HG02571 (cell line): ENCODE measurements around the gene MYL5.
"Not testable (repeated sequence)": the region's sequence is repeated elsewhere in the genome, so short reads cannot be mapped to it uniquely, and the experiment has no call there.

Source experiments
- ATAC-seq: cut with Tn5 transposase; IDR thresholded peaks from one replicate; pipeline ENCODE4 v1.9.1; 2021; ENCODE audit warnings: mild to moderate bottlenecking, moderate library complexity; ENCODE audit not compliant: unreplicated experiment

The MYL5 gene

DNA sequence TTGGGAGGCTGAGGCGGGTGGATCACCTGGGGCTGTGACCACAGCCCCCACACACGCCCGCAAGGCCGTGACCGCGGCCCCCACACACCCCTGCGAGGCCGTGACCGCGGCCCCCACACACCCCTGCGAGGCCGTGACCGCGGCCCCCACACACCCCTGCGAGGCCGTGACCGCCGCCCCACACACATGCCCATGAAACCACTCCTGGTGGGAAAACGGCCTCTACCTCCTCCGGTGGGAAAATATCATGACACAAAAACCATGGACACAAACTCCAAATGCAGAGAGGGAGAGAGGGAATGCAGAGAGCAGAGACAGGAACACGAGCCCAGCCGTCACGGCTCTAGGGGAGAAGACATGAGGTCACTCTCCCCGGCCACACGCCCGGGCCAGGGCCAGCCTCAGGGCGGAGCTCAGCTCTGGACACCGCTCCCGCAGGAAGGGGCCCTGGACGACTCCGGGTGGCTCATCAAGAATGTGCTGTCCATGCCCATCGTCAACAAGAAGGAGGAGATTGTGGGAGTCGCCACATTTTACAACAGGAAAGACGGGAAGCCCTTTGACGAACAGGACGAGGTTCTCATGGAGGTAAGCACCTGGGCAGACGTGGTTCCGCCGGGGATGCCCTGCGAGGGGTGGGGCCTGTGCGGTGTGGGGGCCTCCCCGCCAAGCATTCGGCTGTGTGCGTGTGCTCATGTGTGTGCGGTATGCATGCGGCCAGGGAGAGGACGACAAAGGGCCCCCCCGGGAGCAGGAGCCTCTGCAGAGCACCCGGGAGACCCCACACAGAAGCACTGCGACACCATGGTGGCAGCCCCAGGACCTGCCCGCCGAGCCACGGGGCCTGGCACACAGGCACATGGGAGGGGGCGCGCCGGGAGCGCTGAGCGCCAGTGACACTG is 17.7 kb upstream of the MYL5 start:
- no peak for ATAC-seq

DNA sequence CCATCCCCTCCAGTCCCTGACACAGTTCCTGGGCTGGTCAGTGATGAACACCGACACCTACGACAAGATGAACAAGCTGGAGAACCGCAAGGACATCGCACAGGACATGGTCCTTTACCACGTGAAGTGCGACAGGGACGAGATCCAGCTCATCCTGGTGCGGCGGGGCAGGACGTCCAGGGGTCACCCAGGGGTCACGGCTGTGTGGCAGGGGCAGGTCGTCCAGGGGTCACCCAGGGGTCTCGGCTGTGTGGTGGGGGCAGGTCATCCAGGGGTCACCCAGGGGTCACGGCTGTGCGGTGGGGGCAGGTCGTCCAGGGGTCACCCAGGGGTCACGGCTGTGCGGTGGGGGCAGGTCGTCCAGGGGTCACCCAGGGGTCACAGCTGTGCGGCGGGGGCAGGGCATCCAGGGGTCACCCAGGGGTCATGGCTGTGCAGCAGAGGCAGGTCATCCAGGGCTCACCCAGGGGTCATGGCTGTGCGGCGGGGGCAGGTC is 17.0 kb upstream of the MYL5 start:
- ATAC-seq, result no peak

DNA sequence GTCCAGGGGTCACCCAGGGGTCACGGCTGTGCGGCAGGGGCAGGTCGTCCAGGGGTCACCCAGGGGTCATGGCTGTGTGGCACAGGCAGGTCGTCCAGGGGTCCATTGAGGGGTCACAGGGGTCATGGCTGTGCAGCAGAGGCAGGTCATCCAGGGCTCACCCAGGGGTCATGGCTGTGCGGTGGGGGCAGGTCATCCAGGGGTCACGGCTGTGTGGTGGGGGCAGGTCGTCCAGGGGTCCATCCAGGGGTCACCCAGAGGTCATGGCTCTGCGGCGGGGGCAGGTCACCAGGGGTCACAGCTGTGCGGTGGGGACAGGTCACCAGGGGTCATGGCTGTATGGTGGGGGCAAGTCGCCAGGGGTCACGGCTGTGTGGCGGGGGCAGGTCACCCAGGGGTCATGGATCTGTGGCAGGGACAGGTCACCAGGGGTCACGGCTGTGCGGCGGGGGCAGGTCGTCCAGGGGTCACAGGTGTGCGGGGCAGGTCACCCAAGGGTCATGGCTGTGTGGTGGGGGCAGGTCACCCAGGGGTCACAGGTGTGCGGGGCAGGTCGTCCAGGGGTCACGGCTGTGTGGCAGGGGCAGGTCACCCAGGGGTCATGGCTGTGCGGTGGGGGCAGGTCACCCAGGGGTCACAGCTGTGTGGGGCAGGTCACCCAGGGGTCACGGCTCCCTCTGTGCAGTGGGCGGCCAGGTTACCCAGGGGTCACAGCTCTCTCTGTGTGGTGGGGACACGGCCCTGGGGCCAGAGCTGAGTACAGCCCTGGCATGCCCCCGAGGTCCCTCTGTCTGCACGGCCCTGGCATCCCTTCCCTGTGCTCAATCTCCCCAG is 16.3 kb upstream of the MYL5 start:
- no peak for ATAC-seq

DNA sequence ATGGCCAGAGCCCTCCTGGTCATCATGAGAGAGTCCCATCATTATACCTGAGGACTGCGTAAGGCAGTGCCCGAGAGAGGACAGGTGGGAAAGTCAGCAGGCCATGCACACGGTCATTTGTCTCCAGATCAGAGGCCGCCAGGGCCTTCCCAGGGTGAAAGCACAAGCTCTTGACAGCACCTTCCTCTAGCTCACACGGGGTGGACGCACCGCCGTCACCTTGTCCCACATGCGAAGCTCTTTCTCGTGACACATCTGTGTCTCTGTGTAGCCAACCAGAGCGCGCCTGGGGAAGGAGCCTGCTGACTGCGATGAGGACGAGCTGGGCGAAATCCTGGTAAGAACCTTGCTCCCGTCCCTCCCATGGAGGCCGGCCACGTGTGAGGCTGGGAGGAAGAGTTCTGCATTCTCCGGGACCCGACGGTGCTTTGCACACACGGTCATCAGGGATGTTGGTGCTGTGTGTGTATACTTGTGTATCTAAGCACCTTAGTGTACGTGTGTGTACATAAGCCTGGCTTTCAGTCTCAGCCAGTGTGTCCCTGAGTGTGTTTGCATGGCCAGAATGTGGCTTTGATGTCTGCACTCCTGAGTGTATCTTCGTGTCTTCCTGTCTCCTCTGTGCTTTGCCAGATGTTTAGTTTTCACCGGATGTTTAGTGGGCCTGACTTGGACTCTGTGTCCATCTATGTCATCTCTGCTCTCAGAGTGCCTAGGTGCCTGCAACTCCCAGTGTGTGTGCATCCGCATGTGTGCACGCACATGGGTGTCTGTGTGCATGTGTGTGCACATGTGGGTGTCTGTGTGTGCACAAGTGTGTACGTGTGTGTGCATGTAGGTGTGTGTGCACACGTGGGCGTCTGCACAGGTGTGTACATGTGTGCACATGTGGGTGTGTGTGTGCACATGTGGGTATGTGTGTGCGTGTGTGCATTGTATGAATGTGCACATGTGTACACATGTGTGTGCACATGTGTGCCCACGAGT is 15.4 kb upstream of the MYL5 start:
- no peak for ATAC-seq

DNA sequence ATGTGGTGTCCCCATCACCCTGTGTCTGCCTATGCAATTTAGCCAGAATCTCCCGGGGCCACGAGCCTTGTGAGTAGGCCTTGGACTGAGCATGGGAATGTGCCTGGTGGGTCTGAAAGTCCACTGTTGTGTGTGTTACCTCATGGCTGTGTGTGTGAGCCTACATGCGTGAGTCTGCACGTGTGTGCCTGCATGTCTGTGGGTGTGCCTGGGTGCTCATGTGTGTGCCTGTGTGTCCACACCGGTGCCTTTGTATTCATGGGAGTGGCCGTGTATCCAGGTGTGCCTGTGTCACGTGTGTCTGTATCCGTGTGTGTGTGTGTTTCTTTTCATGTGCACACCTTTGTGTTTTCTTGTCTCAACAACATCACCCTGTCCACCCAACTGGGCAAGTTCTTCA is 14.5 kb upstream of the MYL5 start:
- ATAC-seq, result no peak

DNA sequence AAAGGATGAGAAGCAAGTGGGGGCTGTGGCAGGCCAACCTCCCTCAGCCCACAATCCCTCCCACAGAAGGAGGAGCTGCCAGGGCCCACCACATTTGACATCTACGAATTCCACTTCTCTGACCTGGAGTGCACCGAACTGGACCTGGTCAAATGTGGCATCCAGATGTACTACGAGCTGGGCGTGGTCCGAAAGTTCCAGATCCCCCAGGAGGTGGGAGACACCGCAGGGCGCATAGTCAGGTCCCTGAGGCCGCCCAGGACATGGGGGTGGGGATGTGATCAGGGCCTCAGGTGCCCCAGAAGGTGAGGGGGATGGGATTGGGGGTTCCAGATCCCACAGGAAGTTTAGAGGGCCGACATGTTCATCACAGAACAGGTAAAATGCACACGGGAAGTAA is 13.9 kb upstream of the MYL5 start:
- ATAC-seq, result no peak

DNA sequence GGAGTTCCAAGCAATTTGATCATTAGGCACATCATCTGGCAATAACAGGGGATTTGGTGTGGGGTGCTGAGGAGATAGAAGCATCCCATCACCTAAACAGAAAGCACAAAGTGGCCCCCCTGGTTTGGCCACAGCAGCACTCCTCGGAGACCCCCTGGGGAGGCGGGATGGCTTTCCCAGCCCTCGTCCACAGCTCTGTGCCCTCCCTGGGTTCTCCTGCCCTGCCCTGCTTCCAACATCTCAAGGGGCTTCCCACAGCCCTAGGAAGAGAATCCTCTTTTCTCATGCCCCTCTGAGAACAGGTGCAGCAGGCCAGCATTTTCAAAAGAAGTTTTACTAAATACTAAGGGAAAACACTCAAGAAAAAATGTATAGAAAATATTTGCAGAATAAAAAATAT is 13.1 kb upstream of the MYL5 start:
- no peak for ATAC-seq

DNA sequence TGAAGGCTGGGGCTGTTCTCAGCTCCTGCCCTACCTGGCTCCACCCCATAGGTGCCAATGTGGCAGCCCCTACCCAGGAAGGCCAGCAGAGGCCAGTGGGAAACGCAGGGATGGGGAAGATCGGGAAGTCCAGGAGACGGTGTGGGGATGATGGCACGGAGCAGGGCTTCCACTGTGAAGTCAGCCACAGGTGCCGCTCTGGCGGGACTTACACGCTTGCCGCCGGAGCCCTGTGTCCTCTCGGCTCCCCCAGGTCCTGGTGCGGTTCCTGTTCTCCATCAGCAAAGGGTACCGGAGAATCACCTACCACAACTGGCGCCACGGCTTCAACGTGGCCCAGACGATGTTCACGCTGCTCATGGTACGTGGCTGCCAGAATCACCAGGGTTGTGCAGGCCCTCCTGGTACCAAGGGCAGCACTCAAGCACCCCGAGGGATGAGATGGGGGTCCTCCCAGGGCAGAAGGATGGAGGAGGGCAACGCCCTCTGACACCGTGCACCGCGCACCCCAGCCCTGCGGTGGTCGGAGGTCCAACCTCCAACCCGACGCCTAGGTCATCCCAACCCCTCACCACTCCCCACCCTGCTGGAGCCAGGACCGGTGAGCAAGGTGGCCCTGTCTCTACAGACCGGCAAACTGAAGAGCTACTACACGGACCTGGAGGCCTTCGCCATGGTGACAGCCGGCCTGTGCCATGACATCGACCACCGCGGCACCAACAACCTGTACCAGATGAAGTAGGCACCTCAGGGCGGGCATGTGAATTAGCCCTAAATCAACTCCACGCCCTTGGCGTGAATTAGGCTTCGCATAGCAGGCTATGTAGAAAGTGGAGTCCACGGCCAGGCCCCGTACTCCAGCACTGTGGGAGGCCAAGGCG is 12.2 kb upstream of the MYL5 start:
- no peak for ATAC-seq

DNA sequence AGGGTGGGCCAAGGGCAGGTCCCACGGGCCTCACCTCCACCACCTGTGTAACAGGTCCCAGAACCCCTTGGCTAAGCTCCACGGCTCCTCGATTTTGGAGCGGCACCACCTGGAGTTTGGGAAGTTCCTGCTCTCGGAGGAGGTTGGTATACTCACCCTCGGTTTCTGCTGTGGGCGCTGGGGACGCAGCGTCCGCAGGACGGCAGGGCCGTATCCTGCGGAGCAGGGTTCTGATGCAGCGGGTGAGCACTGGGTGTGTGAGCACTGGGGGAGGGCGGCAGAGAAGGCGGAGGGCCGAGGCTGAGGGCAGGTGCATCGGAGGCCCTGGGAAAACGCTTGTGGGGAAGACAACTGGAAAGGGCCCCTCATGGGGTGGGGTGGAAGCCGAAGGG is 11.3 kb upstream of the MYL5 start:
- ATAC-seq, result no peak

DNA sequence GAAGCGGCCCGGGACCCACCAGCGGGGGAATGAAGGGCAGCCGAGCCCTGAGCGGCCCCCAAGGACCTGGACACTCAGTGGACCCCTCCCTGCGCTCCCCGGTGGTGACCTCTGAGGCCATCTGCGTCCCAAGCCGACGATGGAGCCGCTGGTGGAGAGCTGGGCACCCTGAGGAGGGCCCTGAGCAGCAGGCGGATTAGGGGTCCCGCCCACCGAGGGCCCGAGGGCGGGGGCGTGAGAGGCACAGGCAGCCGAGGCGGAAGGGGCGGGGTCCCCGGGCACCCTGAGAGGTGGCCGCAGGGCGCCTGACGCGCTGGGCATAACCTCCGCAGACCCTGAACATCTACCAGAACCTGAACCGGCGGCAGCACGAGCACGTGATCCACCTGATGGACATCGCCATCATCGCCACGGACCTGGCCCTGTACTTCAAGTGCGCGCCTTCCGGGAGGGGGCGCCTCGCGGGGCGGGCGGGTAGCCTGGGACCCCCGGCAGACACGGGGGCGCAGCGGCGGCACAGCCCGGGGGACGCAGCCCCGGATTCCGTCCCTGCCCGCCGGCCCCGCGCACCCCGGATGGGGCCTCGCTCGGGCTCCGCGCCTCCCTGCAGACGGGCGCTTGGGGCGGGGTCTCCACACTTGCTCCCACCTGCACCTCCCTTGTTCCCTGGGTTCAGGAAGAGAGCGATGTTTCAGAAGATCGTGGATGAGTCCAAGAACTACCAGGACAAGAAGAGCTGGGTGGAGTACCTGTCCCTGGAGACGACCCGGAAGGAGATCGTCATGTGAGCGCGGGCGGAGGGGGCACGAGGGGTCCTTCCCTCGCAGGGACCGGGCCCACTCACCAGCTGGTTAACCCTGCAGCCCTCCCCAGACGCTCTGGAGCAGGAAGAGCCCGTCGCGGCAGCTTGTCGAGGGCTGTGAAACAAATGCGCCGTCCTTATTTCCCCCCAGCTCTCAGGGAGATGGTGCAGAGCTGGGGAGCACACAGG is 10.6 kb upstream of the MYL5 start:
- ATAC-seq, result peak; percentile 48

DNA sequence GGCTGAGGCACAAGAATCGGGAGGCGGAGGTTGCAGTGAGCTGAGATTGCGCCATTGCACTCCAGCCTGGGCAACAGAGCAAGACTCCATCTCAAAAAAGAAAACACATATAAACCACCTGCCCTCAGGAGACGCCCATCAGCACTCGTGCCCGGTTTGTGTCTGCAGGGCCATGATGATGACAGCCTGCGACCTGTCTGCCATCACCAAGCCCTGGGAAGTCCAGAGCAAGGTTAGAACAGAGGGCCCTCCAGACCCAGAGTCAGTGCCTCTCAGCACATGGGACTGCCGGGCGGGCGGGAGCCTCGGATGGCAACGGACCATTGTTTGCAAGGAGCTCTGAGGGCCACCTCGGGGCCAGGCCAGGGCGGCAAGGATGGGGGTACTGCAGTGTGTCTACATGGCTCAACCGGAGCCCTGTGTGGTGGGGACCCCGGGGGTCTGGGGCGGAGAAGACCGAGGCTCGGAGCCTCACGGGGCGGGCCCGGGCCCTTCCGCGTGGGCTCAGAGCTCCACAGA is 9.6 kb upstream of the MYL5 start:
- ATAC-seq, result no peak

DNA sequence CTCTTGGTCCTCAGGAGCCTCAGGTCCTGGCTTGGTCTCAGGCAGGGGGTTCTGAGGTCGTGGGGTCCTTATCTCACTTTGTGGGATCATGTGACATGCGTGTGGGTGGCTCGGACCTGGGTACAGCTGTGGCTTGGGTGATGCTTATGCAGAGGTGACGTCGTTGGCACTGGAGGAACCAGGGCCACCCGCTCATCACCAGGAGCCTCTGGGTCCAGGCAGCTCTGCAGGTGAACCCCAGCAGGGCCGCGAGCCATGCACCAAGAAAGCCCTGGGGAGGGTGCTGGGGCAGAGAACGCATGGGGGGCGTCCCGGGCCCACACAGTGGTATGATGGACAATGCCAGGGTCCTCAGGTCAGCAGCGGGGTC is 9.0 kb upstream of the MYL5 start:
- no peak for ATAC-seq

DNA sequence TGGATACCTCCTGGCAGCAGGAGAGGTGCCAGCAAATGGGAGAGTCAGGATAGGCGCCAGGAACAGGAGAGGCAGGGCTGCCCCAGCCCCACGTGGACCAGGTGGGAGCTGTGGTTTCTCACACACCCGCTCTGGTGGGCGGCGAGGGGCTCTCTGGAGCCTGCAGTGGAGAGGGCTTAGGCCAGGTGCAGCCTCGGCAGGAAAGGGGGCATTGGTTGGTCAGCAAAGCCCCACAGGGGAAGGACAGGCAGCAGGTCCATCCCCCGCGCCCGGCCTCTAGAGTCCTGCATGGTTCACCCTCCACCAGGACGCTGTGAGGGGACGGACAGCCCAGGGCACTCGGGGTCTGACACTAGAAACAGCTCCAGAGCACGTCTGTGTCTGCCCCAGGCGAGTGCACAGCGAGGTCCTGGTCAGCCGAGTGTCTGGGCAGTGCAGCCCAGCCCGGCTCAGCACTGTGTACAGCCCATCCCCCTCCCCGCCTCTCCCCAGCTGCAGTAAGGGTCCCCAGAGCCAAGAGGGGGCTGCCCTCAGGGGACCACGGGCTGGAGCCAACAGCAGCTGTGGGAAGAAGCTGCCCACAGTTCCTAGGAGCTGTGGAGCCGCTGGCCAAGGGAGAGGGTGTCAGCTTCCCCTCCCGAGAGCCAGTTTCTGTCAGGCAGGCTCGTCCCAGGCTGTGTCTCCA is 8.4 kb upstream of the MYL5 start:
- ATAC-seq, result no peak

DNA sequence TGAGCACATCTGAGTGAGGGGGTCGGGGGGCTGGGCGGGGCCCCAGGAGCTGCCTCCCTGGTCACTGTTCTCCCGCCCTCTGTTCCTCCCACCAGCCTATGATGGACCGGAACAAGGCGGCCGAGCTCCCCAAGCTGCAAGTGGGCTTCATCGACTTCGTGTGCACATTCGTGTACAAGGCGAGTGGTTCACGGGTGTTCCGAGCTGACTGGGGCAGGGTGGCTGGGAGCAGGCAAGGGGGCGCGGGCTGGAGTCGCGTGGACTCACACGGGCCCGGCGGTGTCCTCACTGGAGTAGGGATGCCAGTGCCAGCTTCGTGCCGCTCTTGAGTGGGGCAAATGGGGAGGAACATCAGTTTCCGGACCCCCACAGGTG is 7.9 kb upstream of the MYL5 start:
- no peak for ATAC-seq

DNA sequence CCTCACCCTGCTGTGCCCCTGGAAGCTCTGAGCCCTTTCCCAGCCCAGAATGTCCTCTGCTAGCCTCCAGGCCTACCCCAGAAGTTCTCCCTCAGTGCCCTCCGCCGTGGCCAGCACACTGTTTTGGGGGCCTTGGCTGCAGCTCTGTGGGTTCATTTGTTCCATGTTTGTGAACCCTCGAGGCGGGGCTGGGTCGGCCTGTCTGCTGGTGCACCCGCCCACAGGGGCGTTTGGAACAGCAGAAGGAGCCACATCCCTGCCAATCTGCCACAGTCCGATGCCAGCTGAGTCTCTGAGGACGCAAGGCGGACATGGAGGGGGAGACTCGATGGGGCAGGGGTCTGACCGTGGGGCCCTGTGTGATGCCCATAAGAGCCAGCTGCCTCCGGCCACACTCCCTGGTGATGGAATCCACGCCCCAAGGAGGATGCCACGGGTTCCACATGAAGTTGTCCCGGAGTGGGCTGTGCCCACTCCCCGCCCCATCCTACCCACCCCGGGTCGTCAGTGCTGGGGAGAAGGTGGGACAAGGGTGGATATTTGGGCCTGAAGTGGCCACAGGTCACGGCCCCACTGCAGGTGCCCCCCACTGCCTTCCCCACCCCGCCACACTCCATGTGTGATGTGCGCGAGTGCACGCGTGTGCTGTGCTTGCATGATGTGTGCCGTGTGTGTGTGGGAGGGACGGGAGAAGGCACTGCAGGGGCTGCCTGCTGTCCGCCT is 7.4 kb upstream of the MYL5 start:
- no peak for ATAC-seq

DNA sequence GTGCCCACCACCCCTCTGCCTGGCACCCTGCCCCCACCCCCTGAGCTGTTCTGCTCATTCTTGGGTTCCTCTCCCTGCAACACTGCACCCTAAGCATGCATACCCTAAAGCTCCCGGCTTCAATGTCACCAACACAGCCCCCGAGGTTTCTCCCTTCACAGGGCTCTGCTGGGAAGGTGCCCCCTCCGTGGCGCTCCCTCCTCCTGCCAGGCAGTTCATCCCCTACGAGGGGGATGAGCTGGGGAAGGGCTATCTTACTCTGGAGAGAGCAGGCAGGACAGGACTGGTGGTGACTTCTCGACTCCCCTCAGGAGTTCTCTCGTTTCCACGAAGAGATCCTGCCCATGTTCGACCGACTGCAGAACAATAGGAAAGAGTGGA is 6.8 kb upstream of the MYL5 start:
- ATAC-seq, result no peak

DNA sequence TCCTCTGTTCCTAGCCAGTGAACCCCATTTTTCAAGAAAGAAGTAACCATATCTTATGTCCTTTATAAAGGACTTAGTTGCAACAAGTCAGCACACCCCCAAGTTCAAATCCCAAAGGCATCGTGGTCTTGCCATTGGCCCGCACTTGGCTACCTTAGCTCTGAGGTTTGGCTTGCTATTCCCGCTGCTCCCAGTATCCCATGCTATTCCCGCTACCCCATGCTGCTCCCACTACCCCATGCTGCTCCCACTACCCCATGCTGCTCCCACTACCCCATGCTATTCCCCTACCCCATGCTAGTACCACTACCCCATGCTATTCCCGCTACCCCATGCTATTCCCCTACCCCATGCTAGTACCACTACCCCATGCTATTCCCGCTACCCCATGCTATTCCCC is 6.1 kb upstream of the MYL5 start:
- ATAC-seq, result not testable (repeated sequence)
